ENCODE measurements around the gene CALCOCO1.

GRCh38 chr12:53744130-53744441 lies 16.8 kb upstream of the CALCOCO1 start:
- TF ChIP-seq CTCF (conservative IDR thresholded peaks at IDR 0.05; ENCODE audit: low read length) (no peak), EZH2phosphoT487 (IDR thresholded peaks at IDR 0.05; ENCODE audit: borderline replicate concordance, low read depth, low read length) (no peak)

All from OCI-LY7 (cell line).